HCT116 (cell line): ENCODE measurements around the gene HSP90AB1. TPM values are rescaled to one million over a fixed set of nuclear protein-coding genes. Genes with fewer than 3 reads are reported as not detected.

Experiments used
- ATAC-seq: fragments of 200-7000 bp; cut with Tn5 transposase; 2 replicates; pipeline ENCODE4 v1.9.1; 2020; ENCODE audit warnings: mild to moderate bottlenecking, moderate library complexity
- BruUV-seq: library from RNA; stranded (reverse); fragments of 400-500 nt; replicated peaks from 2 replicates; lab custom pipeline; 2021; lab: Mats Ljungman, UMichigan
- CTCF ChIA-PET: fragments of 300-600 bp; sonication (Branson Sonifier 250); formaldehyde crosslinking; loops from one replicate; lab custom pipeline; 2021; ENCODE audit warnings: antibody characterized with exemption; lab: Charles Lee
- POLR2A ChIA-PET: fragments of 300-600, 350-600 bp; sonication (Branson Sonifier 250); formaldehyde crosslinking; loops from one replicate; lab custom pipeline; 2021; ENCODE audit warnings: antibody characterized with exemption; lab: Charles Lee
- RAD21 ChIA-PET, 2 experiments: fragments of 300-600 bp; sonication (Branson Sonifier 250); formaldehyde crosslinking; loops; one replicate each; lab custom pipeline; 2023; ENCODE audit warnings: low total read pairs in 2 of 2; ENCODE audit not compliant: uncharacterized antibody in 2 of 2, unreplicated experiment in 2 of 2, low non-redundant PET in 1 of 2; lab: Charles Lee
- DNase-seq: peaks from one replicate; pipeline ENCODE4 v3.0.0-alpha.2; 2010; ENCODE audit warnings: low read depth, low spot score
- H2AFZ ChIP-seq: fragments of 200-600 bp; shearing (Covaris generic), sonication (generic); 2 replicates; pipeline ENCODE4 v1.6.1; 2017; ENCODE audit warnings: low read depth, mixed run types, mixed read lengths, antibody characterized with exemption, low read length; ENCODE audit not compliant: poor library complexity, severe bottlenecking
- H3K27ac ChIP-seq: 2 replicates; pipeline ENCODE4 v1.5.1; 2012; ENCODE audit warnings: low read depth, low read length
- H3K27me3 ChIP-seq: fragments of 200-600 bp; sonication (generic); 2 replicates; pipeline ENCODE4 v1.6.1; 2016; ENCODE audit warnings: mixed run types, low read length, mixed read lengths; ENCODE audit not compliant: insufficient read depth
- H3K36me3 ChIP-seq, 2 experiments: fragments of 200-500 bp in 1 of 2; fragments of 200-600 bp in 1 of 2; sonication (Bioruptor generic) in 1 of 2; sonication (generic) in 1 of 2; 2 replicates each; pipeline versions ENCODE4 v1.5.1 to v1.6.1; 2014 to 2016; ENCODE audit warnings: low read length in 2 of 2, inconsistent platforms in 1 of 2, mixed read lengths in 1 of 2, mixed run types in 1 of 2; ENCODE audit not compliant: insufficient read depth in 2 of 2, control insufficient read depth in 1 of 2
- H3K4me1 ChIP-seq, 2 experiments: fragments of 200-600 bp in 1 of 2; sonication (generic) in 1 of 2; 2 replicates each; pipeline versions ENCODE4 v1.5.1 to v1.6.1; 2012 to 2017; ENCODE audit warnings: low read length in 2 of 2, inconsistent platforms in 1 of 2, mild to moderate bottlenecking in 1 of 2, mixed read lengths in 1 of 2, mixed run types in 1 of 2, moderate library complexity in 1 of 2; ENCODE audit not compliant: insufficient read depth in 2 of 2, control insufficient read depth in 1 of 2
- H3K4me2 ChIP-seq: fragments of 200-600 bp; sonication (generic); 2 replicates; pipeline ENCODE4 v1.6.1; 2017; ENCODE audit warnings: mixed run types, low read length, mixed read lengths
- H3K4me3 ChIP-seq, 2 experiments: fragments of 200-600 bp in 1 of 2; sonication (generic) in 1 of 2; replicated peaks in 1 of 2; 2 replicates each; pipeline ENCODE4 v1.5.1; 2011 to 2016; ENCODE audit warnings: low read length in 2 of 2, control low read depth in 1 of 2, low read depth in 1 of 2, mild to moderate bottlenecking in 1 of 2, mixed read lengths in 1 of 2, mixed run types in 1 of 2
- H3K79me2 ChIP-seq: fragments of 200-600 bp; sonication (generic); 2 replicates; pipeline ENCODE4 v1.6.1; 2017; ENCODE audit warnings: mild to moderate bottlenecking, mixed run types, low read length, moderate library complexity, mixed read lengths; ENCODE audit not compliant: insufficient read depth
- H3K9ac ChIP-seq: fragments of 200-600 bp; sonication (generic); 2 replicates; pipeline ENCODE4 v1.6.1; 2016; ENCODE audit warnings: low read length, mixed read lengths
- H3K9me2 ChIP-seq: fragments of 200-600 bp; sonication (generic), shearing (Covaris generic); 2 replicates; pipeline ENCODE4 v1.6.1; 2017; ENCODE audit warnings: mixed run types, mild to moderate bottlenecking, moderate library complexity; ENCODE audit not compliant: insufficient read depth
- H3K9me3 ChIP-seq, 2 experiments: fragments of 200-500 bp in 1 of 2; fragments of 200-600 bp in 1 of 2; sonication (Bioruptor generic) in 1 of 2; sonication (generic) in 1 of 2; 2 replicates each; pipeline ENCODE4 v1.6.1; 2014 to 2017; ENCODE audit warnings: low read length in 2 of 2, mixed read lengths in 2 of 2, inconsistent platforms in 1 of 2, low read depth in 1 of 2, mild to moderate bottlenecking in 1 of 2, mixed run types in 1 of 2, moderate library complexity in 1 of 2; ENCODE audit not compliant: control insufficient read depth in 1 of 2, insufficient read depth in 1 of 2
- H4K20me1 ChIP-seq: fragments of 200-600 bp; sonication (generic), shearing (Covaris generic); 2 replicates; pipeline ENCODE4 v1.6.1; 2017; ENCODE audit warnings: mixed run types, mild to moderate bottlenecking, moderate library complexity; ENCODE audit not compliant: insufficient read depth
- CEBPB ChIP-seq: IDR thresholded peaks from 2 replicates; pipeline ENCODE4 v1.6.1; 2012; ENCODE audit warnings: low read depth
- EZH2phosphoT487 ChIP-seq: fragments of 200-600 bp; IDR thresholded peaks from 2 replicates; pipeline ENCODE4 v1.6.1; 2018; ENCODE audit warnings: antibody characterized with exemption, borderline replicate concordance
- FOSL1 ChIP-seq: IDR thresholded peaks from 2 replicates; pipeline ENCODE4 v1.6.1; 2012; ENCODE audit warnings: low read depth
- MAX ChIP-seq: IDR thresholded peaks from 2 replicates; pipeline ENCODE4 v1.6.1; 2012
- REST ChIP-seq: IDR thresholded peaks from 2 replicates; pipeline ENCODE4 v1.6.1; 2012; ENCODE audit warnings: low read depth
- SRF ChIP-seq: IDR thresholded peaks from 2 replicates; pipeline ENCODE4 v1.6.1; 2012; ENCODE audit warnings: low read depth
- ZFX ChIP-seq: fragments of 450-650 bp; IDR thresholded peaks from 2 replicates; pipeline ENCODE4 v1.6.1; 2017
- intact Hi-C: fragments of 100-400 bp; cut with micrococcal nuclease; formaldehyde crosslinking; loops from 2 replicates; pipeline ENCODE4 v1.10.0; 2022
- total RNA-seq: library from RNA; stranded (reverse); gene quantifications from one replicate; pipeline ENCODE4 v1.2.1, GENCODE V29; 2021; ENCODE audit not compliant: unreplicated experiment

HSP90AB1 gene
- total RNA-seq, 1 experiment from 2014 or later: 2,554 TPM

DNA sequence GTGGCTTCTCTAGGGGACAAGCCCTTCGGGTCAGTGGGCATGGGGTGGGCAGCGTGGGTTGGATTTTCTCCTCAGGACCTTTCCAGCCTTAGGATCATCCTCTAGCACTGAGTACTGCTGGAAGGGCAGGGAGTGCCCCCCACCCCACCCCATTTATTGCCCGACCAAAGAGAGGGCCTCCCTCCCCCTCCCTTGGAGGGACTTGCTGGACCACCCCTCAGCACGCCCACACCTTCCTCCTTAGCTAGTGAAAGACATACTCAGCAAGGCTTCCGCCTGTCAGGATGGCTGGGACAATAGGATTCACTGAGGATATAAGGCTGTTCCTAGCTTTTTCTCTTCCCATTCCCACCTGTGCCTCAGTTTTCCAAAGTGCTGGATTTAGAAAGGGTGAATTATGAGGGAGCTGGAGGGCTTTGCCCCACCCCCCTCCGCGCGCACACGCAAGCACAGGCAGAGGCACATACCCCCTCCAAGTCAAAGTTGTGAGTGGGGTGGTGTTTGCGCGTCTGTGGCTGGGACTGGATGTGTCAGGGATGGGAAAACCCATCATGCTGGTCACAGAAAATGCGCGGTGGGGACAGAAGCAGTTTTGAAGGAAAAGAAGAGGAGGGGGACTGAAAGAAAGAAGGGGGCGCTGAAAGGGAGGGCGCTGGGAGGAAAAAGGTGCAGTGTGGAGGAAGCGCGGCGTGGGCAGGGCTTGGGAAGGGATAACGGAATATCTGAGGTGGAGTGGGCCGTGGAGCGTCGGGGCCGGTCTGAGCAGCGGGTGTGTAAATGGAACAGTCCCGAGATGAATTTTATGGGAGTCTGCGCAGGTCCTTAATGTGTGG is 24.2 kb upstream of the HSP90AB1 start:
- H3K27ac ChIP-seq: peak overlapping the region; percentile 45
- H3K79me2 ChIP-seq: peaks cover 42% of the 10 kb centered on the region
- H4K20me1 ChIP-seq: peaks cover 4% of the 10 kb centered on the region; the same call in 1 of the 2 replicates
- H3K9me2 ChIP-seq: no peaks in the 10 kb centered on the region
- no peaks in the 10 kb centered on the region for H3K9me3 ChIP-seq
- BruUV-seq: no TSS peak
- ChIA-PET CTCF (interaction anchor here (1.6 to 3.7 kb wide), 3 partner anchors 12 to 34 kb away, joined by 6 to 22 read pairs (median 8); no protein-coding TSS in a partner anchor), RAD21 (interaction anchor here in 1 of 2 experiments (1.4 kb wide), 1 partner anchor 23 kb away, joined by 3 read pairs; no protein-coding TSS in a partner anchor), POLR2A (interaction anchor here (1.0 to 3.0 kb wide), 5 partner anchors 12 to 90 kb away, joined by 4 to 27 read pairs (median 7); partner anchors contain the start of genes HSP90AB1 and SLC35B2)
- peak overlapping the region; percentile 93 for H3K4me2 ChIP-seq
- H3K36me3 ChIP-seq: peaks cover 0 to 10% of the 10 kb centered on the region in 2 experiments; a peak in 1 of 4 replicates
- peaks cover 45 to 73% of the 10 kb centered on the region in 2 experiments for H3K4me1 ChIP-seq
- intact Hi-C loops: no loop called here
- DNase-seq (no peak), ATAC-seq (peak; percentile 26)
- H3K9ac ChIP-seq: peak overlapping the region; percentile 81
- no peaks in the 10 kb centered on the region for H3K27me3 ChIP-seq
- peak overlapping the region; percentile 65 to 74 for H3K4me3 ChIP-seq
- no peak for TF ChIP-seq MAX
- TF ChIP-seq FOSL1: no peak
- no peak for TF ChIP-seq EZH2phosphoT487
- no peak for TF ChIP-seq SRF
- no peak for TF ChIP-seq ZFX
- TF ChIP-seq CEBPB: no peak
- no peak for TF ChIP-seq REST
- peak overlapping the region; percentile 61 for H2AFZ ChIP-seq
